Activated CD4-positive, CD25-positive, alpha-beta regulatory T cell treated with anti-CD3 and anti-CD28 coated beads, Interleukin-2, amount 50 U/mL, for 16 hours (primary cell): ENCODE data around the gene TMEM183A.

Experiments used
- DNase-seq: peaks from one replicate; pipeline ENCODE4 v3.0.0-alpha.2; 2020; ENCODE audit warnings: low read depth, low spot score

The TMEM183A gene

GRCh38 chr1:203028784-203029553 is 21.8 kb downstream of the TMEM183A start:
- DNase-seq = no peak

GRCh38 chr1:203031467-203031866 is 24.3 kb downstream of the TMEM183A start:
- no peak for DNase-seq

- DNase-seq = no peak
These were observed 26.1 kb downstream of the TMEM183A start for GRCh38 chr1:203033287-203033686.

- DNase-seq = no peak
These were observed 26.7 kb downstream of the TMEM183A start for GRCh38 chr1:203033917-203034316.

- no peak for DNase-seq
These were observed 27.4 kb downstream of the TMEM183A start for GRCh38 chr1:203034422-203035110.

GRCh38 chr1:203035111-203036000 is 28.2 kb downstream of the TMEM183A start:
- no peak for DNase-seq

GRCh38 chr1:203036135-203036534 is 29.0 kb downstream of the TMEM183A start:
- DNase-seq = no peak

GRCh38 chr1:203036537-203036936 is 29.4 kb downstream of the TMEM183A start:
- no peak for DNase-seq

GRCh38 chr1:203037509-203038190 is 30.5 kb downstream of the TMEM183A start:
- no peak for DNase-seq

GRCh38 chr1:203038217-203038741 is 31.1 kb downstream of the TMEM183A start:
- DNase-seq = no peak

- DNase-seq = peak; percentile 33
These were observed 31.9 kb downstream of the TMEM183A start for GRCh38 chr1:203038891-203039608.

GRCh38 chr1:203039609-203040512 is 32.7 kb downstream of the TMEM183A start:
- no peak for DNase-seq

GRCh38 chr1:203040513-203041275 is 33.5 kb downstream of the TMEM183A start:
- DNase-seq = no peak

- no peak for DNase-seq
These were observed 34.3 kb downstream of the TMEM183A start for GRCh38 chr1:203041351-203041932.

GRCh38 chr1:203043830-203044545 is 36.8 kb downstream of the TMEM183A start:
- DNase-seq = no peak

- DNase-seq = no peak
These were observed 37.5 kb downstream of the TMEM183A start for GRCh38 chr1:203044546-203045250.

- no peak for DNase-seq
These were observed 38.2 kb downstream of the TMEM183A start for GRCh38 chr1:203045336-203045735.
